HTERT RPE-1 (cell line): Measurements from ENCODE around the gene SLC43A1.
"Not testable (repeated sequence)": the region's sequence is repeated elsewhere in the genome, so short reads cannot be mapped to it uniquely, and the experiment has no call there.

Experiments
- in situ Hi-C: fragments of 300-500 bp; cut with MboI; formaldehyde crosslinking; loops from 4 replicates; pipeline ENCODE4 v1.14.3; 2020; ENCODE audit warnings: low sequenced_read_pairs

Gene SLC43A1

GRCh38 chr11:57462597-57462996, 52.9 kb downstream of the SLC43A1 start:
- in situ Hi-C loops: no loop called here

DNA sequence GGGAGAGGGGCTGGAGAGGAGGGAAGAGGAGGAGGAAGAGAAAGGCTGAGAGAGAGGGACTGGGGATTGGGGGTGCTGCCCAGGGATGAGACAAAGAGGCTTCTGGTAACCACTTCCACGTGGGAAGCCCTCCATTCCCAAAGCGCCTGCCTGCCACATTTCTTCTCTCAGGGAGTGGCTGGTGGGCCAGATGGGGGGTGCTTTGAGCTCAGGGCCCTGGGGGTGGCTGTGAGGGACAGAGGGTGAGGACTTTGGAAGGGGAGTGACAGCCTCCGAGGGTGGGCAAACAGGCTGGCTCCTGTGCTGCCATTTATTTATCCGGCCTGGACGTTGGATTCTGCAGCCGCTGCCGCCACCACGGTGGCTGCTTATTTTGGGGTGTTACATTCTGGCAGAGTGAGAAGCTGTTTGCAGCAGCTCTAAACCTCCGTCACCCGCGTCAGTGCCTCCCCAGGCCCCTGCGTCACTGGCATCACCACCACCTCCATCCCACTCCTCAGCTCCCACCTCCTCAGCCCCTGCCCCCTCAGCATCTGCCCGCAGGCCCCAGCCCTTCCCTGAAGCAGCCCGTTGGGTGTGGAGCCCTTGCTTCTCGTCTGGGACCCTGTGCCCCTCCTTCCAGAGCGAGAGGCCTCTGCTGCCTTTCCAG, 53.5 kb downstream of the SLC43A1 start:
- in situ Hi-C loops: no loop called here

DNA sequence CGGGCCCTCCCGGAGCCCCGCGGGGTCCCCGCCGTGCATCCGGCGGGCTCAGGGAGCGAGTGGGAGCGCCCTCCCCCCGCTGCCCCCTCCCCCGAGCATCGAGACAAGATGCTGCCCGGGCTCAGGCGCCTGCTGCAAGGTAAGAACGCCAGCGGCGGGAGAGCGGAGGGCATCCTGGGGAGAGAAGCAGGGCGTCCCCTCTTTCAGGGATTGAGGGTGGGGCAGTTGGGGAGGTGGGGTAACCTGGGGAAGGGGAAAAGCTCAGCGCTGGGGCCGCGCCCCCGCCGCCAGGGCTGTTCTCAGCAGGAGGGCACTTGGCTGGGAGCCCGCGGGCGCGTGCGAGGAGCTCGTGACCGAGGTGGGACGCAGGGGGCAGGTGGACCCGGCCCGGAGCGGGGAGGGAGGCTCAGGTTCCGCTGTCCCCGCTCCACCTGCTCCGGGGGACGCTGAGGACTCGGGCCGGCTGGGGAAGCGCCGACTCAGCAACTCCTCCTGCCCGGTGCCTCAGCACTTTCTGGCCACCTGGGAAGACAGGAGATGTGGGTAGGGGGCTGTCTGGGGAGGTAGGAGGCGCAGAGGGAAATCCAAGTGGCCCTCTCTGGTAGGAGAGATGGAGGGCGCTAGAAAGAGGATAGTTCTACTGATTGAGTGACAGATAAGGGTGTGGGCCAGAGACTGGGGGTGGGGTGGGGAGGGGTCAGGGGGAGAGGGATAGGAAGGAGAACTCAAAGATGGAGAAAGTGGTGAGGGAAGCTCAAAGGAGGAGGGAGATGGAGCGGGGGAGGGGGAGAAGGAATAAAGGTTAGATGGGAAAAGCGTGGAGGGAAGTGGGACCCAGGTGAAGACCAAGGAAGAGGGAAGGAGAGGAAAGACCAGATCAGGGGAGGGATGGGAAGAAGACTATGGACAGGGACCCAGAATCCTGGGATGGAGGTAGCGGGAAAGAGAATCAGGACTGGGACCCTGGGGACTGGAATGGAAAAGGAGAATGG, 54.4 kb downstream of the SLC43A1 start:
- in situ Hi-C loops: no loop called here

DNA sequence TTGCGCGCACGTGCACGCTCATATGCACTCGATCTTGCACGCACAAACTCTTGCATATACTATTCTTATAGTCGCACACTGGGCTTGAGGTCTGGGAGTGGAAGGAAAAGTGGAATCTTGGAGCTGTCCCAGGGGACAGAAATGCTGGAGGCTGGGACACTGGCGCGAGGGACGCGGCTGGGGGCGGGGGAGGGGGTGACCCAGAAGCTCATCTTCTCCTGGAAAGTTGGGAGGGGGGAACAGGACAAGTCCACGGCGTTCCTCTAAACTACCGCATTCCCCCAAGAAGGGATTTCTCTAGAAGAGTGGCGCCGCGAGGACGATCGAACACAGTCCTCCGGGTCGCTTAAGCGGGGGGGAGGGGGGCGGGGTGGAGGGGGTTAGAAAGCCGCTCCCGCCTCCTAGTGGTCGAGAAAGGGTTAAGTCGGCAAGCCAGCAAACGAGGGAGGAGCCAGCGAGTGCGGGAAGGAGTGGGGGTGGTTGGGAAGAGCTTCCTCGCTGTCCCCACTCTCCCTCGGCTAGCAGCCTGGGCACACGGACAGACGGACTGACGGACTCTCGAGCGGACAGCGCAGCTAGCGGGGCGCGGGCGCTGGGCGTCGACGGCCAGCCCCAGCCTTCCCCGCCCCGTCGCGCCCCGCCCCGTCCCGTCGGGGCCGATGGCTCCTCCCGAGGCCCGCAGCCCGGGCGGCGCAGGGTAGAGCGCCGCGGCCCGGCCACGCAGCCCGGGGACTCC, 55.3 kb downstream of the SLC43A1 start, which contains the start of gene RTN4RL2:
RTN4RL2 (plus strand) TSS at position 507 of the 736 bp plus-strand sequence. CDS start 338 bp downstream, outside the sequence.
- in situ Hi-C loops: no loop called here

GRCh38 chr11:57459164-57460021, 56.1 kb downstream of the SLC43A1 start:
- in situ Hi-C loops: no loop called here

GRCh38 chr11:57458410-57459163, 56.9 kb downstream of the SLC43A1 start:
- in situ Hi-C loops: no loop called here

GRCh38 chr11:57458060-57458409, 57.5 kb downstream of the SLC43A1 start:
- in situ Hi-C loops: no loop called here

GRCh38 chr11:57457643-57458023, 57.9 kb downstream of the SLC43A1 start:
- in situ Hi-C loops: no loop called here

- in situ Hi-C loops: no loop called here
Measured at GRCh38 chr11:57456960-57457642, 58.4 kb downstream of the SLC43A1 start.

- in situ Hi-C loops: no loop called here
Measured at GRCh38 chr11:57453543-57454177, 61.8 kb downstream of the SLC43A1 start.

- in situ Hi-C loops: no loop called here
Measured at GRCh38 chr11:57446055-57446454, 69.4 kb downstream of the SLC43A1 start.

GRCh38 chr11:57445122-57445394, 70.4 kb downstream of the SLC43A1 start:
- in situ Hi-C loops: not testable (repeated sequence)

GRCh38 chr11:57444362-57445121, 71.0 kb downstream of the SLC43A1 start:
- in situ Hi-C loops: no loop called here

DNA sequence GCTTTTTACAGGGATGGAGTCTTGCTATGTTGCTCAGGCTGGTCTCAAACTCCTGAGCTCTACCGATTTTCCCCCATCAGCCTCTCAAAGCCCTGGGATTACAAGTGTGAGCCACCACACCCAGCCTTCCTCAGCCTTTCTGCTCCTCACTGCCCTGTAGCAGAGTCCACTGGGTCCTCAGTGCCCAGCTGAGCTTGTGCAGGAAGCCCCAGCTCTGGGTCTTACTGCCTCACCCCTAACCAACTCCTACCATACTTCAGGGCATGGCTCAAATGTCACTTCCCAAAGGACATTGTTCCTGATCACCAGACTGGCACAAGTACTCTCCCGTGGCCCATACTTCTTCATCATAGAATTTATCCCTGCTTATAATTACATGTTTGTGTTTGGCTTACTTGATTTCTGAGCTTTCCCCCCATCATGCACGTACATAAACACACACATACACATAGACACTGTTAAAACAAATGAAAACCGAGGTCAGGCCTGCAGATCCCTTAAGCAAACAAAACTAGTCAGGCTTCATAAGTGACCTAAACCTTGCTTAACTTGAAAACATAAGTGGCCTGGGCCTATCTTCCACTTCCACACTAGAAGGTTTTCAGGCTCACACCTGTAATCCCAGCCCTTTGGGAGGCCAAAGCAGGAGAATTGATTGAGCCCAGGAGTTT, 74.6 kb downstream of the SLC43A1 start:
- in situ Hi-C loops: no loop called here

GRCh38 chr11:57439786-57440185, 75.7 kb downstream of the SLC43A1 start:
- in situ Hi-C loops: no loop called here

DNA sequence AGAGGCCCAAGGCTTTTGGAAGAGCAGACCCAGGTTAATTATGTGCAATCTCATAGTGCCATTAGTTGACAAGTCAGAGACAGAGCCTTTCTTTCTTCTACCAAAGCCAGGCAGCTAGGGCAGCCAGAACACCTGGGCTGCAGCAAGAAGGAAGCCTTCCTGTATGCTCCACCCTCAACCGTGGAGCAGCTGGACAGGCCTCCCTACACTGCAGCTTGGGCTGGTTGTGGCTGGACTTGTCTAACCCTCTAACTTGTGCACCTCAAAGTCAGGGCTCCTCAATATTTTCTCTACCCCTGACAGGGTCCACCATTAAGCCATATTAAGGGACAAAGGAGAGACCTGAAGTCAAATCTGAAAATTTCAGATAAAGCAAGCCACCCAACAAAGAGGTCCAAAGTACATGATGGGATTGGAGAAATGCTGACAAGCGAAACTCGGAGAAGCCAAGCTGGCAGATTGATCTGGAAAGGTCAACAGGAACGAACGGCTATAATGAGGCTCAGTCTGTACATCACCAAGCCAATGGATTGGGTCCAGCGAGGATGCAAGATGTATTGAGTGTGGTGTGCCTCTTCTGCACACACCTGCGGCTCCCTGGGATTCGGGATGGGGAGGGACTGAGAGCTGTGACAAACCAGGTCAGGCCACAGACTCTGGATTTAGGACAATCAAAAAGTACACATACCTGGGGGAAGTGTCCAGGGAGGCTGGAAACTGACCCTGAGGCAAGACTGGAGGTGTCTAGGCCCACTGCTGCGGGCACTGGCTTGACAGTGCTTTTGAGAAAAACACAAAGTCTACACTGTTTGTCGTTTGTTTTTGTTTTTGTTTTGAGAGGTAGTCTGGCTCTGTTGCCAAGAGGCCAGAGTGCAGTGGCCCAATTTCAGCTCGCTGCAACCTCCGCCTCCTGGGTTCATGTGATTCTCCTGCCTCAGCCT, 76.9 kb downstream of the SLC43A1 start:
- in situ Hi-C loops: no loop called here

DNA sequence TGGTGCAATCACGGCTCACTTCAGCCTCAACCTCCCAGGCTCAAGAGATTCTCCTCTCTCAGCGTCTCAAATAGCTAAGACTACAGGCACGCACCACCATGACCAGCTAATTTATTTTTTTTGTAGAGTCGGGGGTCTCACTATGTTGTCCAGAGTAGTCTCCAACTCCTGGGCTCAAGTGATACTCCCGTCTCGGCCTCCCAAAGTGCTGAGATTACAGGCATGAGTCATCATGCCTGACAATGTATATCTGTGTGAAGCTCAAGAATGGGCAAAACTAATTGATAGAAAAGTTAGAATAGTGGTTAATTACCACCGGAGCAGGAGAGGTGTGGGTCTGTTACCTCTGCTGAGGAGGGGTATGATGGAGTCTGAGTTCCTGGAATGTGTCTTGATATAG, 79.5 kb downstream of the SLC43A1 start:
- in situ Hi-C loops: no loop called here
